Measurements from ENCODE around the gene HSPA9. TPM values are rescaled to one million over a fixed set of nuclear protein-coding genes. Genes with fewer than 3 reads are reported as not detected.

The HSPA9 gene
- polyA plus RNA-seq, 3 donors, result 67.8 to 82.4 (median 81.8) TPM

- Histone ChIP-seq H2AFZ (ENCODE audit: insufficient read depth, low read depth, low read length, poor library complexity, severe bottlenecking) (peak overlapping the region; percentile 70), H3K79me2 (ENCODE audit: insufficient read depth, low read length) (no peaks in the 10 kb centered on the region), H4K20me1 (ENCODE audit: insufficient read depth, low read length) (no peaks in the 10 kb centered on the region), H3K27ac (ENCODE audit: low read depth in 1 of 2, low read length in 2 of 2) (no peak overlapping the region), H3K4me3 (replicated peaks in 1 of 3; ENCODE audit: low read depth in 2 of 3, low read length in 3 of 3) (peak overlapping the region in 1 of 3 experiments; percentile 71), H3K36me3 (replicated peaks in 1 of 2; ENCODE audit: control insufficient read depth in 1 of 2, insufficient read depth in 2 of 2, low read length in 2 of 2) (no peaks in the 10 kb centered on the region), H3K4me1 (ENCODE audit: control insufficient read depth in 1 of 2, insufficient read depth in 2 of 2, low read length in 2 of 2) (peaks cover 24 to 28% of the 10 kb centered on the region in 2 donors), H3K9ac (ENCODE audit: insufficient read depth, low read length, poor library complexity, severe bottlenecking) (peak overlapping the region; percentile 18), H3K9me3 (replicated peaks in 1 of 2; ENCODE audit: control insufficient read depth in 1 of 2, insufficient read depth in 1 of 2, low read length in 2 of 2) (no peaks in the 10 kb centered on the region), H3K4me2 (replicated peaks; ENCODE audit: extremely low read depth, low read length, poor library complexity, severe bottlenecking) (peak overlapping the region; percentile 77), H3K27me3 (ENCODE audit: control insufficient read depth in 2 of 2, insufficient read depth in 2 of 2, low read length in 2 of 2) (no peaks in the 10 kb centered on the region)
- Mint-ChIP-seq H3K27ac (peak overlapping the region in 1 of 7 donors; percentile 18), H3K36me3 (no peaks in the 10 kb centered on the region), H3K4me3 (peak overlapping the region; percentile 58 to 75), H3K4me1 (peaks cover 25% of the 10 kb centered on the region), H3K9me3 (no peaks in the 10 kb centered on the region), H3K27me3 (ENCODE audit: low read depth in 3 of 3) (peaks cover 5 to 18% (median 17%) of the 10 kb centered on the region in 3 donors)
- no peak for DNase-seq
- WGBS (ENCODE audit: insufficient coverage), result 54% methylated on average over 3 of the region's 10 CpGs
- intact Hi-C loops (cut with micrococcal nuclease), result no loop called here
- peak; percentile 18 for TF ChIP-seq CTCF (IDR thresholded peaks at IDR 0.05)
Measured at GRCh38 chr5:138610415-138610917, 35.3 kb upstream of the HSPA9 start.

GRCh38 chr5:138606378-138607064, 31.3 kb upstream of the HSPA9 start:
- Mint-ChIP-seq H3K27me3 (ENCODE audit: low read depth in 3 of 3) (peaks cover 12 to 15% (median 13%) of the 10 kb centered on the region in 3 donors), H3K9me3 (no peaks in the 10 kb centered on the region), H3K36me3 (no peaks in the 10 kb centered on the region), H3K4me3 (no peak overlapping the region), H3K27ac (no peak overlapping the region), H3K4me1 (peaks cover 37% of the 10 kb centered on the region)
- no CpG with 5 or more reads among the region's 6 CpGs for WGBS (ENCODE audit: insufficient coverage)
- H3K36me3 ChIP-seq (replicated peaks in 1 of 2; ENCODE audit: control insufficient read depth in 1 of 2, insufficient read depth in 2 of 2, low read length in 2 of 2), result no peaks in the 10 kb centered on the region
- H3K9ac ChIP-seq (ENCODE audit: insufficient read depth, low read length, poor library complexity, severe bottlenecking), result no peak overlapping the region
- intact Hi-C loops (cut with micrococcal nuclease), result no loop called here
- no peak for DNase-seq
- H3K4me2 ChIP-seq (replicated peaks; ENCODE audit: extremely low read depth, low read length, poor library complexity, severe bottlenecking), result no peak overlapping the region
- no peak overlapping the region for H3K4me3 ChIP-seq (replicated peaks in 1 of 3; ENCODE audit: low read depth in 2 of 3, low read length in 3 of 3)
- H3K27ac ChIP-seq (ENCODE audit: low read depth in 1 of 2, low read length in 2 of 2), result no peak overlapping the region
- H3K27me3 ChIP-seq (ENCODE audit: control insufficient read depth in 2 of 2, insufficient read depth in 2 of 2, low read length in 2 of 2), result no peaks in the 10 kb centered on the region
- no peaks in the 10 kb centered on the region for H4K20me1 ChIP-seq (ENCODE audit: insufficient read depth, low read length)
- no peaks in the 10 kb centered on the region for H3K9me3 ChIP-seq (replicated peaks in 1 of 2; ENCODE audit: control insufficient read depth in 1 of 2, insufficient read depth in 1 of 2, low read length in 2 of 2)
- no peaks in the 10 kb centered on the region for H3K79me2 ChIP-seq (ENCODE audit: insufficient read depth, low read length)
- no peak for TF ChIP-seq CTCF (IDR thresholded peaks at IDR 0.05)
- H2AFZ ChIP-seq (ENCODE audit: insufficient read depth, low read depth, low read length, poor library complexity, severe bottlenecking), result no peak overlapping the region
- peaks cover 34 to 37% of the 10 kb centered on the region in 2 donors for H3K4me1 ChIP-seq (ENCODE audit: control insufficient read depth in 1 of 2, insufficient read depth in 2 of 2, low read length in 2 of 2)
